IPS DF 4.7 (cell line): ENCODE measurements around the gene ELOVL7.
"Not testable (repeated sequence)": the region's sequence is repeated elsewhere in the genome, so short reads cannot be mapped to it uniquely, and the experiment has no call there.

Experiments used
- DNase-seq: peaks from one replicate; pipeline ENCODE4 v3.0.0-alpha.2; 2013; ENCODE audit warnings: low spot score; ENCODE audit errors: extremely low read depth

The ELOVL7 gene

DNA sequence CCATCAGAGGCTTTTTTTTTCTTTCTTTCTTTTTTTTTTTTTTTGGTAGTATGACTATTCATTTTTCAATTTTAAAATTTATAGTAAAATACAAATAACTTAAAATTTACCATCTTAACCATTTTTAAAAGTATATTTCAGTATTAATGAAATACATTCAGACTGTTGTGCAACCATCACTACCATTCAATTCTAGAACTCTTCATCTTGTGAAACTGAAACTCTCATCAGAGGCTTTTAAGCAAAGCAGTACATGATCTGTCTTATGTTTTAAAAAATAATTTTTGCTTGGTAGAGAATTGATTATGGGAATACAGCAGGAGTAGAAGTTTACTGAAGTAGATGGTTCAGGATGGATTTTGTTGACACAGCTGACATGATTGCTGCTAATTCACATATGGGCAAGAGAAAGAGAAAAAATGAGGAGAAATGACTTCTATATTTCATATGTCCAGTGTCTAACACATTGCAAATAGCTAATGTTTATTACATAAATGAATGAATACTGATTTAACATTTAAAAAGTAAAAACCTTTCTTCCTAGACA, 13.4 kb downstream of the ELOVL7 start:
- DNase-seq: no peak

GRCh38 chr5:60829490-60830266, 14.4 kb downstream of the ELOVL7 start:
- DNase-seq: no peak

- no peak for DNase-seq
These were observed 16.9 kb downstream of the ELOVL7 start for GRCh38 chr5:60827201-60827600.

GRCh38 chr5:60826653-60827052, 17.4 kb downstream of the ELOVL7 start:
- DNase-seq: no peak

GRCh38 chr5:60823574-60823973, 20.5 kb downstream of the ELOVL7 start:
- DNase-seq: no peak

- DNase-seq: no peak
These were observed 21.8 kb downstream of the ELOVL7 start for GRCh38 chr5:60822285-60822556.

DNA sequence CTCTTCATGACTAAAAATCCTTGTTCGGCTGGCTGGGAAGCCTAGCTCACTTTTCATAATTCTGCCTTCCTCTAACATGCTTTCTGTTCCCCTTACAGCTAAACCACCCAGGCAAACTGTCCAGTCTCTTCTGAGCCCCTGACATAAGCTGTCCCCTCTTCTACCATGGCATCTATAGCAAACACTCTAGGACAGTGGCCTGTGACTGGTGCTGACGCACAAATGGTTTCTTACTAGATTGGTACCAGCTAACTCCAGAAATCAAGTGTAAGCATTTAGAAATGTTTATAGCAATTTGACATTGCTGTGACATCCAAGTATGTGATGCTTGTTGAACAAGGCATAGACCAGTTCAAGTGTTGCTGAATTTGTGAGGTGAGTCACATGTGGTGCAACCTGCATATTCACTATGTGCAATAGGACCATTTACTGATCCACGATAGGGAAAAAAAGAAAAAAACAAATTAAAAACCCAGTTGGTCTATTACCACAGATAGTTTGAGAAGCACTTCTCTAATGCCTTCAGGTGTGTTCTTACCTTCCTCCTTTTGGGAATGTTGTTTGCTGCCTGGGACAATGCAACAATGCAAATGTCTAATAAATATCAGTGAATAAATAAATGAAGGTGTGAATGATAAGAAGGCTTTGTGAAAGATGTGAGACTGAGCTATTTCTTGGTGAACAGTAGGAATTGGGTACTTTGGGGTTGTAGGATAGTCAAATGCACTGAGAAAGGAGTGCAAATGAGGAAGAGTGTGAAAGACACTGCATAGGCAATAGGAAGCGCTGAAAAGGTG, 22.4 kb downstream of the ELOVL7 start:
- no peak for DNase-seq

- no peak for DNase-seq
These were observed 23.2 kb downstream of the ELOVL7 start for GRCh38 chr5:60820593-60821487.

DNA sequence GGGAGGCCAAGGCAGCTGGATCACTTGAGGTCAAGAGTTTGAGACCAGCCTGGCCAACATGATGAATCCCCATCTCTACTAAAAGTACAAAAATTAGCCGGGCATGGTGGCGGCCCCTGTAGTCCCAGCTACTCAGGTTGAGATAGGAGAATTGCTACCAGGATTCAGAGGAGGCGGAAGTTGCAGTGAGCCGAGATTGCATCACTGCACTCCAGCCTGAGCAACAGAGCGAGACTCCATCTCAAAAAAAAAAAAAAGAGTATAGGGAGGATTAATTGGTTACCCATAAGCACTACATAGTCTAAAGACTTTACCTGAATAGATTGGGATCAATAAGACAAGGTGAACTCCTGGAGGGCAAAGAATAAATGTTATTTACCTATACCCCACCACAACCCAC, 27.9 kb downstream of the ELOVL7 start:
- DNase-seq: not testable (repeated sequence)

GRCh38 chr5:60814498-60814897, 29.6 kb downstream of the ELOVL7 start:
- no peak for DNase-seq

GRCh38 chr5:60812426-60812825, 31.6 kb downstream of the ELOVL7 start:
- DNase-seq: no peak

- DNase-seq: no peak
These were observed 33.0 kb downstream of the ELOVL7 start for GRCh38 chr5:60811105-60811504.

DNA sequence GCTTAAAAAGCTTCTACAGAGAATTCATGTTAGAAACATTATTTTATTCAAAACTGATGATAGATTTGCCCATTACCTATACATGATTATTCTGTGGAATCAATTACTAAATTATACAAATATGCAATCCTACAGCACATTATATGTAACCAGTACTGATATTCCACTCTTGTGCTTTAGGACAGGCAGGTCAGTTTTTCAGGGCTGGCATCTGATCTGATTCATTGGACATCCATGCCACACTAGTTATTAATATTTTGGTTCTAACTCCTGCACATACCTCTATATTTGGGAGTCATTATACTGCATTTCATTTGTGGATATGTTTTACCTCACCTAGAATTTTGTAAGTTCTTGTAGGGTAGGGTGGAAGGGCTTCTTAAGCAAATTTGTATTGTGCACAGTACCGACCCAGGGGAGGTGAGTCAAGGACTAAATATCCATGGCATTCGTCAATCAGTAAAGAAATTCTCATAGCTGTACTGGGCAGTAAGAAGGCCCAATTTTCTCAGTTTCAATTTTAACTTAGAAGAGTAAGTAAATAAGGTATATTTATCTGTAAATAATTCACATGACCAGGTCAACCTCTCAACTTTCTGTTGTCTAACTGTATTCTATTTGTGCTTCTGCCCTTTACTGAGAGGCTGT, 33.5 kb downstream of the ELOVL7 start:
- no peak for DNase-seq

GRCh38 chr5:60809891-60810425, 34.1 kb downstream of the ELOVL7 start:
- no peak for DNase-seq

DNA sequence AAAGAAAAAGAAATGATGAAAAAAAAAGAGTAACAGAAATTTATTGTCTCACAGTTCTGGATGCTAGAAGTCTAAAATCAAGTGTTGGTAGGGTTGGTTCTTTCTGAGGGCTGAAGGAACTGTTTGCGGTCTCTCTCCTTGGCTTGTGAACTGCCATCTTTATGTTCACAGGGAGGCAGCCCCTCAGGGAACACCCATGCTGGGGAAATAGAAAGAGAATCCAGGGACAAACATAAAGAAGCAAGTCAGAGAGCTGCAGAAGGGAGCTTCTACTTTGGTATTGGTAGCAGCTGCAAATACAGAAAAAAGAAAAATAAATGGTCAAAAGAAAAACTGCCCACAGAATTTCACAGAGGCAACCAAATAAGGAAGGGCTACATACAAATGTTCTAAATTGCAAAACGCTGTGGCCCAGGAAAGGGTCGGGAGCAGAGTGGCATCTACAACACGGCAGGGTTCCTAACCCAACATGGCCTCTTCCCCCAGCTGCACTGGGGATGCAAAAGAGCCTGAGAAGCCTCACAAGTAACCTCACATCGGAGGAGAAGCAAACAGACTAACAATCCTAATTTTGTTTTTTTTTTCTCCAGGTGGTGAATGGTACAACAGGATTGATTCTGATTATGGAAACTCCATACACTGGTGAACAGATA, 37.4 kb downstream of the ELOVL7 start:
- no peak for DNase-seq

DNA sequence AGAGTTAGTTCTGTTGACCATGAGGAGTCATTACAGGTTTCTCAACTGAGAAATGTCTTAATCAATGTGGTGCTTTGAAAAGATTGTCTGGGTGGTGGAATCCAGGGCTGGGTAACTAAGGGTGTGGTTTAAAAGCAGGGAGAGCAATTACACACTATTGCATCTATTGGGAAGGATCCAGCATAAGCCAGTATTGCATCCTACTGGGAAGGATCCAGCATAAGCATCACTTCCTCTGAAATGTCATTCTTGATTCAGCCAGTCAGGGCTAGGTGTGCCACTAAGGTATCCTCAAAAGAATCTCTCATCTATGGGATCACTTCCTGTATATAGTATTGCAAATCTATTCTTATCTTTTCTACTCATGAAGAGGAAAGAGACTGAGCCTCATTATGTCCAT, 38.6 kb downstream of the ELOVL7 start:
- no peak for DNase-seq

DNA sequence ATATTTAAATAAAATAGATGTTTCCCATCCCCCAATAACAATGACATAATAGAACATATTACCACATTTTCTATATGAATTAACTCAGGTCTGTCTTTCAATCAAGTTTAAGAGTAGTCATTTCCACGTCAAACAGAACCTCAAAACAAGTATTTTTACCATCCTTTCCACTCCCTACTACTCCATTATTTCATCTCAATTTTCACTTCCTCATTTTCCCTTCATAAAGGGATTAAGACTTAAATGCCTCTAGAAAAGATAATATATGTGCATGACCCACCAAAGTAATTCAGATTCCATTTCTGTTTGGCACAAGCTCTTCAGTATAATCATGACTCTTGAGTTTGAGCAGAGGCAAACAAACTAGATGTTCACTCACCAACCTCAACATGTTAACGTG, 40.4 kb downstream of the ELOVL7 start:
- no peak for DNase-seq

- DNase-seq: no peak
These were observed 41.1 kb downstream of the ELOVL7 start for GRCh38 chr5:60802986-60803385.

GRCh38 chr5:60802226-60802625, 41.8 kb downstream of the ELOVL7 start:
- DNase-seq: no peak

DNA sequence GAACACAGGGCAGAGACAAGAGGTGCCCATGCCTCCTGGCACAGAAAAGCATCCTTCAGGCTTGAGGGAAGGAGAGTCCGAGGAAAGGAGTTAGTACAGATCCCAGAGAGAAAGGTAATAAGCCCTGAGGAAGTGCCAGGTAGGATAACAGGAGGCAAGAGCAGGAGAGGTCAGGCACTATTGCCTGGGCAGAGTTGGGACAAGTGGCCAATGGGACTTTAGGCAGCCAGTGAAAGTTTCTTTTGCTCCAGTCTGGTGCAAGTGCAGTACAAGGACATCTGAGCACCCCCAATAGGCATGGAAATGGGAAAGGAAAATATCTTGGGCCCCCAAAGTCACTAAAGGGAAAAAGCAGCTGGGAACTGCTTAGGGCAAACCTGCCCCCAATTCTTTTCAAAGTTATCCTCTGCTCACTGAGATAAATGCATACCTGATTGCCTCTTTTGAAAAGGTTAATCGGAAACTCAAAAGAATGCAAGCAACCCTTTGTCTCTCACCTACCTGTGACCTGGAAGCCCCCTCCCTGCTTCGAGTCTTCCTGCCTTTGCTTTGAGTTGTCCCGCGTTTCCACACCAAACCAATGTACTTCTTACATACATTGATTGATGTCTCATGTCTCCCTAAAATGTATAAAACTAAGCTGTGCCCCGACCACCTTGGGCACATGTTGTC, 46.5 kb downstream of the ELOVL7 start:
- no peak for DNase-seq
